HL-60 (cell line): ENCODE measurements around the gene CFAP43.
A peak's percentile ranks its signal among the peaks of the same experiment; 100 is the strongest.
"Not testable (repeated sequence)": the region's sequence is repeated elsewhere in the genome, so short reads cannot be mapped to it uniquely, and the experiment has no call there.

Source experiments
- DNase-seq, 2 experiments: peaks; one replicate each; pipeline ENCODE4 v3.0.0-alpha.2; 2010 to 2020; ENCODE audit warnings: low read depth in 1 of 2, low spot score in 1 of 2
- H3K27ac ChIP-seq: fragments of 250-450 bp; sonication (Bioruptor Pico); replicated peaks from 2 replicates; pipeline ENCODE4 v1.5.1; 2020; ENCODE audit warnings: mild to moderate bottlenecking, moderate library complexity
- H3K27me3 ChIP-seq: fragments of 250-450 bp; sonication (Bioruptor Pico); 2 replicates; pipeline ENCODE4 v1.5.1; 2021; ENCODE audit warnings: mild to moderate bottlenecking, moderate library complexity; ENCODE audit not compliant: insufficient read depth, poor library complexity, severe bottlenecking
- H3K4me3 ChIP-seq: replicated peaks from 2 replicates; pipeline ENCODE4 v1.5.1; 2011; ENCODE audit warnings: mild to moderate bottlenecking, control low read depth, low read length; ENCODE audit not compliant: insufficient read depth
- CTCF ChIP-seq: IDR thresholded peaks from one replicate; pipeline ENCODE4 v1.5.1; 2011; ENCODE audit warnings: low read length, control low read depth, inconsistent platforms; ENCODE audit not compliant: insufficient read depth
- GABPA ChIP-seq: IDR thresholded peaks from 2 replicates; pipeline ENCODE4 v1.6.1; 2012; ENCODE audit warnings: low read depth
- POLR2AphosphoS5 ChIP-seq: IDR thresholded peaks from 2 replicates; pipeline ENCODE4 v1.6.1; 2012; ENCODE audit warnings: low read depth
- REST ChIP-seq: IDR thresholded peaks from 2 replicates; pipeline ENCODE4 v1.6.1; 2012; ENCODE audit warnings: low read depth; ENCODE audit not compliant: insufficient replicate concordance
- SPI1 ChIP-seq: IDR thresholded peaks from 2 replicates; pipeline ENCODE4 v1.6.1; 2012; ENCODE audit warnings: low read depth, mild to moderate bottlenecking, borderline replicate concordance

CFAP43 gene

GRCh38 chr10:104253606-104254410 is 21.6 kb upstream of the CFAP43 start:
- H3K4me3 ChIP-seq = no peak overlapping the region; the same call in 1 of the 2 replicates
- DNase-seq = no peak
- no peak for TF ChIP-seq REST
- no peaks in the 10 kb centered on the region for H3K27me3 ChIP-seq
- peak overlapping the region; percentile 94 for H3K27ac ChIP-seq

GRCh38 chr10:104253106-104253505 is 20.9 kb upstream of the CFAP43 start:
- Histone ChIP-seq H3K4me3 (no peak overlapping the region), H3K27me3 (no peaks in the 10 kb centered on the region), H3K27ac (no peak overlapping the region)
- TF ChIP-seq CTCF (no peak), SPI1 (no peak), POLR2AphosphoS5 (no peak)
- DNase-seq = no peak

- no peak overlapping the region for H3K4me3 ChIP-seq
- no peak for DNase-seq
- H3K27ac ChIP-seq = no peak overlapping the region
- no peak for TF ChIP-seq REST
- TF ChIP-seq CTCF = no peak
- TF ChIP-seq POLR2AphosphoS5 = no peak
- no peak for TF ChIP-seq GABPA
- no peak for TF ChIP-seq SPI1
- H3K27me3 ChIP-seq = no peaks in the 10 kb centered on the region
Measured at GRCh38 chr10:104252368-104252767, 20.2 kb upstream of the CFAP43 start.

GRCh38 chr10:104251443-104251842 is 19.3 kb upstream of the CFAP43 start:
- TF ChIP-seq GABPA = no peak
- Histone ChIP-seq H3K27me3 (no peaks in the 10 kb centered on the region), H3K27ac (no peak overlapping the region), H3K4me3 (no peak overlapping the region)
- no peak for DNase-seq

- Histone ChIP-seq H3K27ac (no peak overlapping the region), H3K27me3 (no peaks in the 10 kb centered on the region), H3K4me3 (no peak overlapping the region)
- TF ChIP-seq POLR2AphosphoS5 = no peak
- no peak for TF ChIP-seq GABPA
- no peak for TF ChIP-seq REST
- TF ChIP-seq SPI1 = no peak
- TF ChIP-seq CTCF = no peak
- DNase-seq = no peak
Measured at GRCh38 chr10:104250371-104250770, 18.2 kb upstream of the CFAP43 start.

GRCh38 chr10:104248931-104249330 is 16.8 kb upstream of the CFAP43 start:
- not testable (repeated sequence) for H3K4me3 ChIP-seq, DNase-seq, H3K27me3 ChIP-seq, H3K27ac ChIP-seq
